WERI-Rb-1 (cell line): ENCODE measurements around the gene RAB30.
"Not testable (repeated sequence)": the region's sequence is repeated elsewhere in the genome, so short reads cannot be mapped to it uniquely, and the experiment has no call there.

Source experiments
- DNase-seq: peaks from one replicate; pipeline ENCODE4 v3.0.0-alpha.2; 2020
- H3K27ac ChIP-seq: fragments of 250-450 bp; sonication (Bioruptor Pico); 2 replicates; pipeline ENCODE4 v1.5.1; 2020; ENCODE audit warnings: mild to moderate bottlenecking, moderate library complexity
- H3K27me3 ChIP-seq: fragments of 250-450 bp; sonication (Bioruptor Pico); 2 replicates; pipeline ENCODE4 v1.5.1; 2021; ENCODE audit warnings: mild to moderate bottlenecking, low read depth, moderate library complexity; ENCODE audit not compliant: insufficient read depth, severe bottlenecking
- H3K36me3 ChIP-seq: fragments of 250-450 bp; sonication (Bioruptor Pico); 2 replicates; pipeline ENCODE4 v1.5.1; 2020; ENCODE audit warnings: mild to moderate bottlenecking, moderate library complexity
- H3K4me3 ChIP-seq: 2 replicates; pipeline ENCODE4 v1.5.1; 2011; ENCODE audit warnings: low read depth, mild to moderate bottlenecking, control low read depth, low read length
- H3K9me3 ChIP-seq: fragments of 250-450 bp; sonication (Bioruptor Pico); 2 replicates; pipeline ENCODE4 v1.5.1; 2021; ENCODE audit warnings: mild to moderate bottlenecking, moderate library complexity; ENCODE audit not compliant: severe bottlenecking
- TF ChIP-seq, protein P1 (sequence below): IDR thresholded peaks from 2 replicates; pipeline ENCODE4 v1.5.1; 2011; ENCODE audit warnings: low read depth, mild to moderate bottlenecking, control low read depth, inconsistent platforms, low read length

Gene RAB30

DNA sequence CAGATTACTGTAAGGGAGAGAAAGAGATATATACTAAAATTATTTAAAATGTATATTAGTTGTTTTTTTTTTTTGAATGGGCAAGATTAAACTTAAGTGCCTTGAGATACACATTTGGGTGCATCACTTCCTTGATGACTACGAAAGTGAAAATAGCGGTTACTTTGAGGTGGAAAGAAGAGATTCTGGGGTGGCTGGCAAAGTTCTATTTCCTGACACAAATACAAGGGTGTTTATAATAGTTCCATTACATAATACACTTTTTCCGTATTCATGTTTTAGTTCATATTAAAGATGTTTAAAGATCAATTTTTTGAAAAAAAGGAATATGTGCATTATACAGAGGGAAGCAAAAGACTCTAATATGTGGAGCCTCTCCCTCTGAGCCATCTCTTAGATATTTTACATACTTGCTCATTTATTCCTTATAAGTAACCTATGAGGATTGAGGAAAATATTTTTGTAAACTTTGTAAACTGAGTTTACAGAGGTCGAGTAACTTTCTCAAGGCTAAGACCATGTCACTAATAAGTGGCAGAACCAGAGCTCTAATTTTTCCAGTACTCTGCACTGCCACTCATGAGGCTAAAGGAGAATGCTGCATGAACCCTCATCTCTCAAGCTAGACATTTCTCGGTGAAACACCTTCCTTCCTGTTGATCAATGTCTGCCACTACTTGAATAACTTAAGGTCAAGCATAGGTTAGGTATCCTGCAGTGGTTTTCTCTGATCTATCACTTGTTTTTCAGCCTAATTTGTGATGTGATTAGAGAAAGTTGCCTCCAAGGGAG is 111.5 kb downstream of the RAB30 start:
- Histone ChIP-seq H3K27ac (no peak overlapping the region), H3K9me3 (no peaks in the 10 kb centered on the region), H3K27me3 (no peaks in the 10 kb centered on the region), H3K4me3 (no peak overlapping the region), H3K36me3 (no peaks in the 10 kb centered on the region)
- TF ChIP-seq, protein P1, sequence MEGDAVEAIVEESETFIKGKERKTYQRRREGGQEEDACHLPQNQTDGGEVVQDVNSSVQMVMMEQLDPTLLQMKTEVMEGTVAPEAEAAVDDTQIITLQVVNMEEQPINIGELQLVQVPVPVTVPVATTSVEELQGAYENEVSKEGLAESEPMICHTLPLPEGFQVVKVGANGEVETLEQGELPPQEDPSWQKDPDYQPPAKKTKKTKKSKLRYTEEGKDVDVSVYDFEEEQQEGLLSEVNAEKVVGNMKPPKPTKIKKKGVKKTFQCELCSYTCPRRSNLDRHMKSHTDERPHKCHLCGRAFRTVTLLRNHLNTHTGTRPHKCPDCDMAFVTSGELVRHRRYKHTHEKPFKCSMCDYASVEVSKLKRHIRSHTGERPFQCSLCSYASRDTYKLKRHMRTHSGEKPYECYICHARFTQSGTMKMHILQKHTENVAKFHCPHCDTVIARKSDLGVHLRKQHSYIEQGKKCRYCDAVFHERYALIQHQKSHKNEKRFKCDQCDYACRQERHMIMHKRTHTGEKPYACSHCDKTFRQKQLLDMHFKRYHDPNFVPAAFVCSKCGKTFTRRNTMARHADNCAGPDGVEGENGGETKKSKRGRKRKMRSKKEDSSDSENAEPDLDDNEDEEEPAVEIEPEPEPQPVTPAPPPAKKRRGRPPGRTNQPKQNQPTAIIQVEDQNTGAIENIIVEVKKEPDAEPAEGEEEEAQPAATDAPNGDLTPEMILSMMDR = no peak
- DNase-seq = no peak

DNA sequence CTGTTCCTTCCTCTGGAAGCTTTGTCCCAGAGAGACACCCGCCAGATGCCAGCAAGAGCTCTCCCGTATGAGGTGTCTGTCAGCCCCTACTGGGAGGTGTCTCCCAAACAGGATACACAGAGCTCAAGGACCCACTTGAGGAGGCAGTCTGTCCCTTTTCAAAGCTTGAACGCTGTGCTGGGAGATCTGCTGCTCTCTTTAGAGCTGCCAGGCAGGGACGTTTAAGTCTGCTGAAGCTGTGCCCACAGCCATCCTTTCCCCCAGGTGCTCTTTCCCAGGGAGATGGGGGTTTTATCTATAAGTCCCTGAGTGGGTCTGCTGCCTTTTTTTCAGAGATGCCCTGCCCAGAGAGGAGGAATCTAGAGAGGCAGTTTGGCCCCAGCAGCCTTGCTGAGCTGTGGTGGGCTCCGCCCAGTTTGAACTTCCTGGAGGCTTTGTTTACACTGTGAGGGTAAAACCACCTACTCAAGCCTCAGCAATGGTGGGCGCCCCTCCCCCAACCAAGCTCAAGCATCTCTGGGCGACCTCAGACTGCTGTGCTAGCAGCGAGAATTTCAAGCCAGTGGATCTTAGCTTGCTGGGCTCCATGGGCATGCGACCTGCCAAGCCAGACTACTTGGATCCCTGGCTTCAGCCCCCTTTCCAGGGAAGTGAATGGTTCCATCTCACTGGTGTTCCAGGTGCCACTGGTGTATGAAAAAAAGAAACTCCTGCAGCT is 115.8 kb downstream of the RAB30 start:
- not testable (repeated sequence) for H3K36me3 ChIP-seq, H3K27ac ChIP-seq, H3K4me3 ChIP-seq, H3K27me3 ChIP-seq, H3K9me3 ChIP-seq
- peak; percentile 16 for DNase-seq

DNA sequence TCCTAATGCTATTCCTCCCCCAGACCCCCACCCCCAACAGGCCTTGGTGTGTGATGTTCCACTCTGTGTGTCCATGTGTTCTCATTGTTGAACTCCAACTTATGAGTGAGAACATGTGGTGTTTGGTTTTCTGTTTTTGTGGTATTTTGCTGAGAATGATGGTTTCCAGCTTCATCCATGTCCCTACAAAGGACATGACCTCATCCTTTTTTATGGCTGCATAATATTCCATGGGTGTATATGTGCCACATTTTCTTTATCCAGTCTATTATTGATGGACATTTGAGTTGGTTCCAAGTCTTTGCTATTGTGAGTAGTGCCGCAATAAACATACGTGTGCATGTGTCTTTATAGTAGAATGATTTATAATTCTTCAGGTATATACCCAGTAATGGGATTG is 121.2 kb downstream of the RAB30 start:
- not testable (repeated sequence) for H3K27ac ChIP-seq, DNase-seq, H3K27me3 ChIP-seq, H3K36me3 ChIP-seq, H3K9me3 ChIP-seq, H3K4me3 ChIP-seq

DNA sequence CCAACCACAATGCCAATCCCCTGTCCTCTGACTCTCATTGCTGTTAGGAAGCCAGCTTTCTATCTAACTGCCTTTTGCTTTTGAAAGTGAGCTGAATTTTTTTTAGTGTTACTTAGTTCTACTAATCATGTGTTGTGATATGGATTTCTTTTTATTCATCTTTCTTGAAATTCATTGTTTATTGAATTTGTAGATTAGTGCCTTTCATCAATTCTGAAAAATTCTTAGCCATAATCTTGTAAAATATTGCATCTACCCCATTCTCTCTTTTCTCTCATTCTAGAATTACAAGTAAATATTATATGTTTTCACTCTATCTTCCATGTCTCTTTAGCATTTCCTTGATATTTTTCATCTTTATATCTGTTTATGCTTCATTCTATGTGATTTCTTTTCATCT is 122.3 kb downstream of the RAB30 start:
- Histone ChIP-seq H3K4me3 (no peak overlapping the region), H3K27me3 (no peaks in the 10 kb centered on the region), H3K27ac (no peak overlapping the region), H3K36me3 (no peaks in the 10 kb centered on the region), H3K9me3 (no peaks in the 10 kb centered on the region)
- TF ChIP-seq, protein P1 = no peak
- DNase-seq = no peak

DNA sequence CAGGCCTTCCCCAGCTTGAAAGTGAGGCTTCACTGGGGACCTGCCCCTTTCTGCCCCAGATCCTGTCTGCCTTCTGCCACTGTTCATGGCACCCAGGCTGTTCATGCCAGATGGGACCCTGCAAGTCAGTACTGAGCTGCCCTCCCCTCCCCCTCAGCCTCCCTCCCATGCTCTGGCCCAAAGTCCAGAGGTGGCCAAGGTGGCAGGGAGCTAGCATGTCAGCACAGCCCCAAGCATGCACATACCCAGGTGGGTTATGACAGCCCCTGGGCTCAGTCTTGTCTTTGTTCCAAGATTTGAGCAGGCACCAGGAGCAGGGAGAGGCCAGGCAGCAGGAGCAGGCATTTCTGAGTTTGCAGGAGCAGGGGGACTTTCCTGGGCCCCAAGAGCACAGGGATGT is 126.0 kb downstream of the RAB30 start:
- H3K9me3 ChIP-seq = no peaks in the 10 kb centered on the region
- no peak for DNase-seq
- no peaks in the 10 kb centered on the region for H3K27me3 ChIP-seq
- no peaks in the 10 kb centered on the region for H3K36me3 ChIP-seq
- TF ChIP-seq, protein P1 = no peak
- H3K4me3 ChIP-seq = no peak overlapping the region
- no peak overlapping the region for H3K27ac ChIP-seq

DNA sequence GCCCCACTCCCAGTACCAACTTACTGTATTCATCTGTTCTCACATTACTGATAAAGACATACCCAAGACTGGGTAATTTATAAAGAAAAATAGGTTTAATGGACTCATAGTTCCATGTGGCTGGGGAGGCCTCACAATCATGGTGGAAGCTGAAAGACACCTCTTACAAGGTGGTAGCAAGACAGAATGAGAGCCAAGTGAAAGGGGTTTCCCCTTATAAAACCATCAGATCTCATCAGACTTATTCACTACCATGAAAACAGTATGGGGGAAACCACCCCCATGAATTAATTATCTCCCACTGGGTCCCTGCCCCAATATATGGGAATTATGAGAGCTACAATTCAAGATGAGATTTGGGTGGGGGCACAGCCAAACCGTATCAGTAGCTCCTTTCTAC is 126.7 kb downstream of the RAB30 start:
- not testable (repeated sequence) for H3K27me3 ChIP-seq, H3K4me3 ChIP-seq, H3K27ac ChIP-seq, H3K9me3 ChIP-seq, H3K36me3 ChIP-seq, DNase-seq

DNA sequence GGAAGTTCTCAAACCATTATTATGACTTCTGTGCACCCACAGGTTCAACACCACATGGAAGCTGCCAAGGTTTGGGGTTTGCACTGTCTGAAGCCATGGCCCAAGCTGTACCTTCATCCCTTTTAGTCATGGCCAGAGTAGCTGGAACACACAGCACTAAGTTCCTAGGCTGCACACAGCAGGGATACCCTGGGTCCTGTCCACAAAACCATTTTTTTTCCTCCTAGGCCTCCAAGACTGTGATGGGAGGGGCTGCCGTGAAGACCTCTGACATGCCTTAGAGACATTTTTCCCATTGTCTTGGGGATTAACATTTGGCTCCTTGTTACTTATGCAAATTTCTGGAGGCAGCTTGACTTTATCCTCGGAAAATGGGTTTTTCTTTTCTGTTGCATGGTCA is 127.5 kb downstream of the RAB30 start:
- no peaks in the 10 kb centered on the region for H3K27me3 ChIP-seq
- H3K4me3 ChIP-seq = no peak overlapping the region
- no peaks in the 10 kb centered on the region for H3K36me3 ChIP-seq
- H3K9me3 ChIP-seq = no peaks in the 10 kb centered on the region
- no peak overlapping the region for H3K27ac ChIP-seq
- DNase-seq = no peak
- TF ChIP-seq, protein P1 = no peak

DNA sequence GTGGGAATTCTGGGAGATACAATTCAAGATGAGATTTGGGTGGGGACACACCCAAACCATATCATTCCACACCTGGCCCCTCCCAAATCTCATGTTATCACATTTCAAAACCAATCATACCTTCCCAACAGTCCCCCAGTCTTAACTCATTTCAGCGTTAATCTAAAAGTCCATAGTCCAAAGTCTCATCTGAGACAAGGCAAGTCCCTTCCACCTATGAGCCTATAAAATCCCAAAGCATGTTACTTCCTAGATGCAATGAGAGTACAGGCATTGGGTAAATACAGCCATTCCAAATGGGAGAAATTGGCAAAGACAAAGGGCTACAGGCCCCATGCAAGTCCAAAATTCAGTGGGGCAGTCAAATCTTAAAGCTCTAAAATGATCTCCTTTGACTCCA is 128.3 kb downstream of the RAB30 start:
- not testable (repeated sequence) for H3K27me3 ChIP-seq, H3K27ac ChIP-seq, H3K36me3 ChIP-seq, H3K4me3 ChIP-seq, H3K9me3 ChIP-seq, DNase-seq
